GM12873 (cell line): ENCODE results near the gene DCTPP1.
A peak's percentile ranks its signal among the peaks of the same experiment; 100 is the strongest.

Source experiments
- CTCF ChIP-seq: IDR thresholded peaks from 2 replicates; pipeline ENCODE4 v1.5.1; 2012; ENCODE audit warnings: low read depth, mild to moderate bottlenecking, moderate library complexity, low read length, control low read depth; ENCODE audit not compliant: insufficient read depth; ENCODE audit errors: missing control alignments

The DCTPP1 gene

GRCh38 chr16:30395155-30395991 lies 34.5 kb downstream of the DCTPP1 start, which contains the start of gene ZNF48:
TSS of gene ZNF48 (plus strand) at chr16:30395420. CDS start at chr16:30395795, 375 bp downstream.
- TF ChIP-seq CTCF, result peak; percentile 34

GRCh38 chr16:30394592-30395154 lies 35.2 kb downstream of the DCTPP1 start:
- no peak for TF ChIP-seq CTCF

DNA sequence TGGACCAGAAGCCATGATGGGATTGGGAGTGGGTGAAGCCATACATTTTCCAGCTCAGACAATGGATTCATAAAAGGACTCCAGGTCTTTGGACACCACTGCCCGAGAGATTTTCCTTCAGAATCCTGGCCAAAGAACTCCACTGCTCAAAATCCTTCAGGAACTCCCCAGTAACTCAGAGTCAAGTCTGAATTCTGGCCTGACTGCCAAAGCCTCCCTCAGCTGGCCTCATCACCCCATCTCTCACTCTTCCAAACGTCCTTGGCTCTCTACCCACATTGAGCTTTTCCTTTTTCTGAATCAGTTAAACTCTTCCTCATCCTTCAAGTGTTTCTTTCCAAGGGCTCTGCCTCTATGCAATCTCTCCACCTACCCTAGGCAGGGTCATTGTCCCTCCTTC lies 46.3 kb downstream of the DCTPP1 start:
- TF ChIP-seq CTCF, result no peak

GRCh38 chr16:30382111-30382881 lies 47.5 kb downstream of the DCTPP1 start, which contains the start of gene SEPTIN1:
TSS of gene SEPTIN1 (minus strand) at chr16:30382561. CDS start at chr16:30382542, 19 bp downstream.
- no peak for TF ChIP-seq CTCF

GRCh38 chr16:30381291-30382041 lies 48.4 kb downstream of the DCTPP1 start:
- no peak for TF ChIP-seq CTCF

DNA sequence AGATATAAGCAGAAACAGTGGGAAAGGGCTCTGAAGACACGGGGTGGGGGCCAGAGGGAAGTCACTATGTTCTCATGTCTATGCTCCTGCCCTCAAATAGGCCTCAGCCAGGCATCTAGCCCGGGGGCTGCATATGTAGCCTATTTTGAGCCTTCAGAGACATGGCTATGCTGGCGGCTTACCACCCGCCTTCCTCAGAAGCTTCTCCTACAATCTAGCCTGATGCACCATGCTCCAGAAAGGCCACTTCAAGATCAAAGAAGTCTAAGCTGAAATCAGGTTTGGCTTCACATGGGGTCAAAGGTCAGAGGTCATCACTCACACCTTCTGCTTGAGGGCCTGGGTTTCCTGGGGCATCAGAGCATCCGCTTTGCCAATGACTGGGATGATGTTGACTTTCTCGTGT lies 49.0 kb downstream of the DCTPP1 start:
- TF ChIP-seq CTCF, result no peak
